GM12892 (cell line): Measurements from ENCODE around the gene RUSF1.

Experiments
- POLR2A ChIP-seq: IDR thresholded peaks from 2 replicates; pipeline ENCODE4 v1.6.1; 2011; ENCODE audit warnings: low read depth, low read length, control low read depth
- POLR2AphosphoS5 ChIP-seq: IDR thresholded peaks from 2 replicates; pipeline ENCODE4 v1.6.1; 2011; ENCODE audit warnings: low read depth, low read length, control low read depth

DNA sequence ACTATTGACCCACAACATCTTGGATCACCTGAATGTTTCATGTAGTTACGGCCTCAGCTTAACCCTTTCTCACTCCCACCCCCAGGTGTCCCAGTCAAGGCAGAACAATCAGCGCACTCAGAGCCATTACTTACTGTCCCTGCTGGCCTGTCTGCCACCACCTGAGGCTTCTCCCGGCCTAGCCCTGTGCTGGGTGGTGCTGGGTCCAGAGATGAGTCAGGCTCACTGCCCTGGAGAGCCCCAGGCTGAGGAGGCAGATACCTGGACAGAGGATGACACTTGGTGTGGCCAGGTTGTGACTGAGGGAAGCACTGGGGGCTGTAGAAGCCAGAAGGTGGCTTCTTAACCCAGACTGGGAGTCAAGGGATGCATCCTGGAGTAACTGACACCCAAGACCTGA is 29.2 kb downstream of the RUSF1 start:
- TF ChIP-seq POLR2AphosphoS5 (no peak), POLR2A (no peak)
